K562 (cell line): Measurements from ENCODE around the gene ATAD3B. TPM values are rescaled to one million over a fixed set of nuclear protein-coding genes. Genes with fewer than 3 reads are reported as not detected.
A peak's percentile ranks its signal among the peaks of the same experiment; 100 is the strongest.
"Not testable (repeated sequence)": the region's sequence is repeated elsewhere in the genome, so short reads cannot be mapped to it uniquely, and the experiment has no call there.

Experiments
- ATAC-seq: fragments of 200-7000 bp; cut with Tn5 transposase; 3 replicates; pipeline ENCODE4 v1.9.1; 2020; ENCODE audit warnings: moderate library complexity
- BruUV-seq: library from RNA; stranded (reverse); fragments of 400-500 nt; replicated peaks from 2 replicates; lab custom pipeline; 2021; lab: Mats Ljungman, UMichigan
- CTCF ChIA-PET: fragments of 300-600 bp; formaldehyde crosslinking; extraction: SDS; loops from one replicate; lab custom pipeline; 2021; ENCODE audit warnings: low intra/inter-chr PET ratio; lab: Yijun Ruan, JAX
- POLR2A ChIA-PET: fragments of 300-600, 350-650 bp; sonication (Branson Sonifier 250); formaldehyde crosslinking; extraction: SDS; loops from one replicate; lab custom pipeline; 2021; ENCODE audit warnings: antibody characterized with exemption, inconsistent platforms; lab: Yijun Ruan, JAX
- DNase-seq, 4 experiments: peaks; one replicate each; pipeline versions ENCODE4 v3.0.0 to v3.0.0-alpha.2; 2011 to 2018; ENCODE audit warnings: low spot score in 3 of 4, mixed read lengths in 3 of 4; ENCODE audit errors: extremely low read depth in 1 of 4
- FAIRE-seq: peaks from 2 replicates; lab custom pipeline; 2011; peaks lifted over from hg19 to GRCh38; lab: Jason Lieb, UNC
- H2AFZ ChIP-seq: 2 replicates; pipeline ENCODE4 v1.6.0; 2011; ENCODE audit warnings: low read depth, low read length, control low read depth, inconsistent platforms
- H3K27ac ChIP-seq: fragments of 200-600 bp; 3 replicates; pipeline ENCODE4 v1.8.0; 2011; ENCODE audit warnings: low read depth, mild to moderate bottlenecking, control low read depth, inconsistent platforms, low read length, moderate library complexity, mixed read lengths; ENCODE audit errors: extremely low read depth
- H3K27me3 ChIP-seq, 2 experiments: fragments of 300-600 bp in 1 of 2; 2 replicates in 1 of 2; 3 replicates in 1 of 2; pipeline versions ENCODE4 v1.6.0 to v1.8.0; 2011; ENCODE audit warnings: inconsistent platforms in 2 of 2, low read length in 2 of 2, mild to moderate bottlenecking in 1 of 2, mixed read lengths in 1 of 2, moderate library complexity in 1 of 2; ENCODE audit not compliant: control insufficient read depth in 2 of 2, insufficient read depth in 2 of 2
- H3K36me3 ChIP-seq: fragments of 300-600 bp; 3 replicates; pipeline ENCODE4 v1.8.0; 2011; ENCODE audit warnings: mild to moderate bottlenecking, low read length, inconsistent platforms; ENCODE audit not compliant: control insufficient read depth, insufficient read depth
- H3K4me1 ChIP-seq, 2 experiments: fragments of 200-600 bp in 1 of 2; replicated peaks in 1 of 2; 2 replicates in 1 of 2; 3 replicates in 1 of 2; pipeline versions ENCODE4 v1.5.1 to v1.8.0; 2011; ENCODE audit warnings: inconsistent platforms in 2 of 2, low read length in 2 of 2, mild to moderate bottlenecking in 1 of 2, mixed read lengths in 1 of 2, moderate library complexity in 1 of 2; ENCODE audit not compliant: control insufficient read depth in 2 of 2, insufficient read depth in 2 of 2
- H3K4me2 ChIP-seq: 2 replicates; pipeline ENCODE4 v1.6.1; 2011; ENCODE audit warnings: low read length, control low read depth, inconsistent platforms, mixed read lengths; ENCODE audit not compliant: insufficient read depth
- H3K4me3 ChIP-seq: fragments of 200-600 bp; sonication (generic), shearing (Covaris generic); 2 replicates; pipeline ENCODE4 v1.5.1; 2016; ENCODE audit warnings: control low read depth, inconsistent platforms
- H3K79me2 ChIP-seq: fragments of 200-600 bp; 3 replicates; pipeline ENCODE4 v1.8.0; 2011; ENCODE audit warnings: low read length, inconsistent platforms; ENCODE audit not compliant: control insufficient read depth, insufficient read depth
- H3K9ac ChIP-seq, 2 experiments: 2 replicates each; pipeline versions ENCODE4 v1.6.0 to v1.6.1; 2011; ENCODE audit warnings: low read depth in 2 of 2, low read length in 2 of 2, control low read depth in 1 of 2, inconsistent platforms in 1 of 2, mild to moderate bottlenecking in 1 of 2, mixed read lengths in 1 of 2; ENCODE audit not compliant: insufficient read depth in 1 of 2
- H3K9me1 ChIP-seq: one replicate; pipeline ENCODE4 v1.6.0; 2011; ENCODE audit warnings: inconsistent platforms, mild to moderate bottlenecking, low read length, moderate library complexity; ENCODE audit not compliant: control insufficient read depth, insufficient read depth
- H3K9me3 ChIP-seq: replicated peaks from 2 replicates; pipeline ENCODE4 v1.5.1; 2011; ENCODE audit warnings: low read depth, low read length, inconsistent platforms; ENCODE audit not compliant: control insufficient read depth, insufficient read depth
- H4K20me1 ChIP-seq: replicated peaks from 2 replicates; pipeline ENCODE4 v1.6.1; 2011; ENCODE audit warnings: low read length, inconsistent platforms, mixed read lengths; ENCODE audit not compliant: control insufficient read depth, insufficient read depth
- WGBS: fragments of 100-300 bp; shearing (Covaris generic); methylation state at CpG from one replicate; pipeline ENCODE4 v1.1.6; 2016; ENCODE audit warnings: low coverage, mixed read lengths; ENCODE audit not compliant: insufficient coverage; ENCODE audit errors: missing lambda C conversion rate; 5-methylcytosine and 5-hydroxymethylcytosine counted together
- in situ Hi-C: fragments of 300-500 bp; cut with MboI; formaldehyde crosslinking; loops from 4 replicates; pipeline ENCODE4 v1.15.0; 2018; ENCODE audit warnings: inconsistent platforms, mixed read lengths
- intact Hi-C: fragments of 100-400 bp; cut with micrococcal nuclease; formaldehyde crosslinking; loops from 2 replicates; pipeline ENCODE4 v1.14.2; 2022
- polyA plus RNA-seq, 8 experiments: library from polyadenylated mRNA; depleted of rRNA in 4 of 8; stranded (reverse) in 5 of 8; unstranded in 3 of 8; fragments of >200 nt; fragmentation: Nextera tagmentation in 2 of 8; fragmentation: Illumina TruSeq in 1 of 8; extraction: Ambion mirVana in 2 of 8; extraction: Trizol in 1 of 8; gene quantifications; 2 replicates each; pipeline versions ENCODE4 v1.2.1 to v1.2.3, GENCODE V29; 2011 to 2014; ENCODE audit warnings: inconsistent platforms in 1 of 8, missing spikeins in 1 of 8
- total RNA-seq, 7 experiments: library from RNA; depleted of rRNA in 6 of 7; stranded (reverse); fragments of >200 nt in 6 of 7; fragmentation: Illumina TruSeq in 2 of 7; extraction: Trizol in 2 of 7; gene quantifications; 2 replicates each; pipeline versions ENCODE4 v1.2.1 to v1.2.3, GENCODE V29; 2011 to 2021; ENCODE audit warnings: low replicate concordance in 1 of 7

Gene ATAD3B
- total and polyA plus RNA-seq, 9 of the 15 experiments (the other 6 are each of a cell fraction or from before 2014, with no cell fraction given), result 0.07 to 113 (median 27.7) TPM

GRCh38 chr1:1514376-1514775, 42.8 kb downstream of the ATAD3B start:
- POLR2A ChIA-PET, H3K27me3 ChIP-seq, H3K4me2 ChIP-seq, ATAC-seq, H2AFZ ChIP-seq, H3K9me3 ChIP-seq, CTCF ChIA-PET, BruUV-seq, FAIRE-seq, in situ Hi-C loops, H4K20me1 ChIP-seq, H3K9me1 ChIP-seq, H3K27ac ChIP-seq, H3K4me3 ChIP-seq, DNase-seq: not testable (repeated sequence)
- Histone ChIP-seq H3K9ac (peak overlapping the region in 1 of 2 experiments; percentile 35; a peak in 1 of 4 replicates), H3K79me2 (peaks cover 45% of the 10 kb centered on the region), H3K4me1 (peaks cover 0 to 26% of the 10 kb centered on the region in 2 experiments; a peak in 2 of 5 replicates), H3K36me3 (peaks cover 42% of the 10 kb centered on the region; the same call in 2 of the 3 replicates)
- 89% methylated on average over 7 of the region's 16 CpGs for WGBS
- intact Hi-C loops, result loop anchor here (5.0 to 10.0 kb wide), 2 partner anchors 120 to 393 kb away; partner anchors contain the start of gene CCNL2

GRCh38 chr1:1516923-1517322, 45.4 kb downstream of the ATAD3B start:
- CTCF ChIA-PET, H3K4me3 ChIP-seq, H3K27ac ChIP-seq, H3K9me3 ChIP-seq, H4K20me1 ChIP-seq, FAIRE-seq, H2AFZ ChIP-seq, H3K4me2 ChIP-seq, H3K9ac ChIP-seq, ATAC-seq, H3K9me1 ChIP-seq, POLR2A ChIA-PET, in situ Hi-C loops, H3K27me3 ChIP-seq, BruUV-seq: not testable (repeated sequence)
- DNase-seq, result peak in 1 of 4 experiments; percentile 8
- WGBS, result 98% methylated on average over 14 of the region's 14 CpGs
- peaks cover 0 to 17% of the 10 kb centered on the region in 2 experiments; a peak in 2 of 5 replicates for H3K4me1 ChIP-seq
- intact Hi-C loops, result loop anchor here (10.0 kb wide), 1 partner anchor 122 kb away; the partner anchor contains the start of gene CCNL2
- peaks cover 65% of the 10 kb centered on the region for H3K36me3 ChIP-seq
- H3K79me2 ChIP-seq, result peaks cover 33% of the 10 kb centered on the region
